Kidney capillary endothelial cell (primary cell): ENCODE data around the gene RPL39L.
A peak's percentile ranks its signal among the peaks of the same experiment; 100 is the strongest.
"Not testable (repeated sequence)": the region's sequence is repeated elsewhere in the genome, so short reads cannot be mapped to it uniquely, and the experiment has no call there.

Source experiments
- DNase-seq: peaks from one replicate; pipeline ENCODE4 v3.0.0-alpha.2; 2018; ENCODE audit warnings: low spot score

Gene RPL39L

DNA sequence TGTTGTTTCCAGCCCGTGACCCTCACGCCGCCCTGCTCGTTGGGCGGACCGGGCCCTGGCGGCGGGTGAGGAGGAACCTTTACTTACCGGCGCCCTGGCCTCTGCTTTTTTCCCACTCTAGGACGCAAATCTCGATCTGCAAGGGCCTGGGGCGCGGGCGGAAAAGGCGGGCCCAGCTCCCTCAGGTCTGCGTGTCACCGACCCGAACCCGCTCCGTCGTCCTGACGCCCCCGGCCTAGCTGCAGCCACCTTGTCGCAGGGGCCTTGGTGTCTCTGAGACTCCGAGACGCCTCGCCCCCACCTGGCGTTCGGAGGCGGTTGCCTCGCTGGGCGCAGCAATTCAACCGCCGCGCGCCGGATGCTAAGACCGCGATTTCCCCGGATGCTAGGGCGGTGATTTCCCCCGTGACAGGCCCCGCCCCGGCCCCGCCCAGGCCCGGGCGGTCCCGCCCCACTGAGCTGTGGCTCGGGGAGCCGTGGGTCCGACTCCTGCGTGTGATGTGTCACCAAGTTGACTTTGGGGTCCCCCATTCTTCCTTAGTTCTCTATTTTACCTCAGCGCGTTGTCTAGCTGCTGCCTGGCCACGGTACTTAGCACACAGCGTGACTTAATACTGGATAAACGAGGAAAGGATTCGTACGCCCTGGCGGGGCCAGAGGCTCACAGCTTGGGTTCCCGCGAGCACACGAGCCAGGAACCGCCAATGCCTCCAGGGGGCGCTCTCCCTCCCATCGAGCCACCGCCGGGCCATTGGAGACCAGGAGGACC lies at the start of gene RPL39L:
Gene RPL39L, minus strand, starts transcription at position 371 of the 769 bp plus-strand sequence. CDS start 18,196 bp downstream, outside the sequence.
- DNase-seq = peak; percentile 75

DNA sequence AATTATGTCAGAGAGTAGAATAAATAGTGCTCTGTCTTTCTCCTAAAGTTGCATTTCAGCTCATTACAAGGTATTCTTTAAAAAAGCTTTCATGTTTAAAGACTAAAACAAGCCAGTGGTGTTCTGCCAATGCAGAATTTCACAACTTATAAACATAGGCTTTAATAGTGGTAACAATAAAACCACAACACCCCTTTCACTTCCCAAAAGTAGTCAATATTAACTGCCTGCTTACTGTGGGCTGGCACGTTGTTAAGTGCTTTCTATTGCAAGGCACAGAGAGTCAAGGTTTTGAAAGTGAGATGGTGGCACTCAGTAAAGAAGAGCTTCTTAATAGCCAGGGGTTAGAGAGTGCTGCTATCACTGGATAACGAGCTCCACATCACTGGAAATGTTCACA lies 49.6 kb upstream of the RPL39L start:
- no peak for DNase-seq

DNA sequence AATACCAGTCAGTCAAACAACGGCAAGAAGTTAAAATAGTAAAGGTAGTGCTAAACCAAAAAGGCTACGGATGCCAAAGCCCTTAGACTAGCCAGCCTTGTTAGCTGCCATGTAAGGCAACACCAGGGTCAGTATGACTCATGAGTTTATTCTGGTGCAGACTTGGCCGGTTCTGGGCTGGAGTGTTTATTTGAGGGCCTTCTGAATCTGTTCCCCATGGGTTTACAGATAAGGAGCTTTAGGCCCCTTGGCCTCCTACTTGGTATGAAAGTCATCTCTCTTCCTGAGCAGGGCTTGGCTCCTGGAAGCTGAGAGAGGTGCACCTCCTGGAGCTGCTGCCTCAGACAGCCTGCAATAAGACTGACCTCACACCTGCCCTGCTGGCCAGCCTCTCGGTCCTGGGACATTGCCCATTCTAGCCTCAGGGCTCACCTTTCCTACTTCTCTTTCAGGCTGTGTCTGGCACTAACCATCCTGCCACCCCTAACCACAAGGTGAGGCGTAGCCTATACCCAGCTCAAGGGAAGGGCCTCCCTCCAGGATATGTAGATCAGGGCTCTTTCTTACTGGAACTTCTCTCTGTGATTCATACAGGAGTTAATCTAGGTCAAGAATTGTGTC lies 47.6 kb upstream of the RPL39L start:
- no peak for DNase-seq

DNA sequence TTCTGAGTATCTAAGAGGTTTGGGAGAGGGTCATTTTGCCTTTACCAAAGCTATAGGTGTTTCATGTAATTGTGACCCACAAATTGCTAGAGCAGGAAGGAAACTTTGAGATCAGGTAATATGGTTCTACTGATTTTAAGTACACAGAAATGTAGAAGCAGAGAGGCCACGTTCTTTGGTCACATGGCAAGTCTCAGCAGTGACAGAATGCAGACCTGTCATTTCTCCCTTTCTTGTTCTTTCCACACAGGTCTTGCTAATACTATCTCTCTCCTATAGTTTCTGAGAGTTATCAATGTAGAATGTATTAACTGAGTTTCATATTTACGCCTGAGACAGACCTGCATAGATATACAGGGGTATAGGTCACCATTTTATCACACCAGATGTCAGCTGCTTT lies 47.1 kb upstream of the RPL39L start:
- DNase-seq = no peak

GRCh38 chr3:187185759-187186158 lies 46.5 kb upstream of the RPL39L start:
- DNase-seq = no peak

GRCh38 chr3:187183903-187184302 lies 44.6 kb upstream of the RPL39L start:
- no peak for DNase-seq

GRCh38 chr3:187183210-187183862 lies 44.0 kb upstream of the RPL39L start:
- no peak for DNase-seq

GRCh38 chr3:187181454-187182170 lies 42.3 kb upstream of the RPL39L start:
- DNase-seq = no peak

GRCh38 chr3:187172929-187173328 lies 33.6 kb upstream of the RPL39L start:
- no peak for DNase-seq

DNA sequence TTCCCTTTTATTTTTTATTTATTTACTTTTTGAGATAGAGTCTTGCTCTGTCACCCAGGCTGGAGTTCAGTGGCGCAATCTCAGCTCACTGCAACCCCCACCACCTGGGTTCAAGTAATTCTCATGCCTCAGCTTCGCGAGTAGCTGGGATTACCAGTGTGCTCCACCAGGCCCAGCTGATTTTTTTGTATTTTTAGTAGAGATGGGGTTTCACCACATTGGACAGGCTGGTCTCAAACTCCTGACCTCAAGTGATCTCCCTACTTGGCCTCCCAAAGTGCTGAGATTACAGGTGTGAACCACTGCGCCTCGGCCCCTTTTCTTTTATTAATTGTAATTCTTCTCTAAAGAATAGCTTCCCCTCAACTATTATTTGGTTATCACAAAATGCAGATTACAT lies 31.6 kb upstream of the RPL39L start:
- not testable (repeated sequence) for DNase-seq

DNA sequence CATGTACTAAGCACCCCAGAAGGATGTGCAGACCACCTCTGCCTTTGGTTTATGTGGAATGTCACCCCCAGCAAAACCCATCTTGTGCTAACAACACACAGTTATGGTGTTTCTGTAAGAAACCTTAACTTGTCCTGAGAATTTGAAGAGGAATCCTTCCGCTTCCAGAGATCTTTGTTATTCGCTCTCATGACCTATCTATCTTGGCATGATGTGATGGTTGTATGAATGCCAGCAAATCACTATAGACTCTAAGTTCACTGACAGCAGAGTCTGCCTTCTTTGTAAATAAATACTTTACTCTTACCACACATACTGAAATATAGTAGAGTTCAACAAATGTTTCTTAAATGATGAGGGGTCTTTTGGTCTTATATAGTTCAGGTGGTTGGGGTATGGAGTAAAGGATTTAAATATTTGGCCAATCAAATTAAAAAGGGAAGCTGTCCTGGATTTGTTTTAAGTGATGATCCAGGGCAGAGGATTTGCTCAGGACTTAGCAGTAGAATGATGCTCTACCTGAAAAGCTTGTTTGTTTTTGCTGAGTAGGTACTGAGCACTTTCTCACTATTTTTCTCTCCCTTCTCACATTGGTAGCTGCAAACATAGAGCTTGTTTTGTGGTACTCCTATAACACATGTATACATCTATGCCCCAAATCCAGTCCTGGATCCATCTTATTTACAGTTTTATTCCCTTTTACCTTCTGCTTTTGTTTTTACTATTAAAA lies 30.1 kb upstream of the RPL39L start:
- no peak for DNase-seq

- no peak for DNase-seq
Observed at GRCh38 chr3:187167777-187168176, 28.5 kb upstream of the RPL39L start.

DNA sequence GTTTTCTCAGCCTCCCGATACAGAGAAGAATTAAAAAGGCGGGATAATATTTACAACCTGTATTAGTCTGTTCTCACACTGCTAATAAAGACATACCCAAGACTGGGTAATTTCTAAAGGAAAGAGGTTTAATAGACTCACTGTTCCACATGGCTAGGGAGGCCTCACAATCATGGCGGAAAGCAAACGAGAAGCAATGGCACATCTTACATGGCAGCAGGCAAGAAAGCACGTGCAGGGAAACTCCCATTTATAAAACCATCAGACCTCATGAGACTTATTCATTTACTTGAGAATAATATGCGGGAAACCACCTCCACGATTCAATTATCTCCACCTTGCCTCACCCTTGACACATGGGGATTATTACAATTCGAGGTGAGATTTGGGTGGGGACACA lies 27.5 kb upstream of the RPL39L start:
- DNase-seq = no peak

DNA sequence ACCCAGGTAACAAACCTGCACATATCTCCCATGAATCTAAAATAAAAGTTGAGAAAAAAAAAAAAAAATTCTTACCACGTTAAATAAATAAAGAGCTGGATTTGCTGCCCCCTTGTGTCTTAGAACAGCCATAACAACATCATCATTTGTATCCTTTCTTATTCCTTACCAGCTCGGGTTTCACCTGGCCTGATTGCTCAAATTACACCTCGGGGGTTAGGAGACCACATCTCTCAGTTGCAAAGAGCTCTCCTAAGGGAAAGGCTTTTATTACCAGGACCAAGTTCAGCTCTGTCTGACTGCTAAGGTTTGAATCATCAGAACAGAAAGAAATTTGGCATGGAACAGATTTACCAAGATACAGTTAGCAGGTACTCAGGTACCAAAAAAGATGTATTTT lies 25.8 kb upstream of the RPL39L start:
- peak; percentile 48 for DNase-seq

DNA sequence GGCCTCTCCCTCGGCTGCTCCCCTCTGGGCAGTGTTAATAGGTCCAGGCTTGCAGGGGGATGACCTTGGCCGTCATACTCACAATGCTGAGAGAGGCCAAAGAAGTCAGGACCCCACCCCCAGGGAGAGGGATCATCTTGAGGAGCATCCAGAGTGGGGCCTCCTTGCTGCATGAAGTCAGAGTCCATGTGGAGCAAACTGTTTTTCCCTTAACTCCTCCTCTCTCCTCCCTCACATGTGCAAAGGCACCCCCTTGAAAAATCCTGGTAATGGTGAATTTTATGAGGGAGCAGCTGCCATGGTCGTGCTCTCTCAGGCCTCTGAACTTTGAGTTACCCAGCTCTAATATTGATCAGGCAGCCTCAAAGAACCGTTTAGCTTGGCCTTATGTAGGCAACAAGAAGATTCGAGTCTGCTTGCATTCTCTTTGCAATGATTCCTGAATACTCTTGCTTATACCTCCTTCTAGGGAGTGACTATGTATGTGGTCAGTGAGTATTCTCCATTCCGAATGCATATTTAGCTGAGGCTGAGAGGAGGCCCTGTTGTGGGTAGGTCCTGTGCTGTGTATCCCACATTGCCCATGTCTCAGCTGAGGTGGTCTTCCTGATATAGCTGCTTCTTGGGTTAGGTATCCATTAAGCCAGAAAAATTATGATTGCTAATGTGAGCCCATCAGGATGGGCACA lies 23.1 kb upstream of the RPL39L start:
- no peak for DNase-seq

- no peak for DNase-seq
Observed at GRCh38 chr3:187161556-187161955, 22.3 kb upstream of the RPL39L start.

DNA sequence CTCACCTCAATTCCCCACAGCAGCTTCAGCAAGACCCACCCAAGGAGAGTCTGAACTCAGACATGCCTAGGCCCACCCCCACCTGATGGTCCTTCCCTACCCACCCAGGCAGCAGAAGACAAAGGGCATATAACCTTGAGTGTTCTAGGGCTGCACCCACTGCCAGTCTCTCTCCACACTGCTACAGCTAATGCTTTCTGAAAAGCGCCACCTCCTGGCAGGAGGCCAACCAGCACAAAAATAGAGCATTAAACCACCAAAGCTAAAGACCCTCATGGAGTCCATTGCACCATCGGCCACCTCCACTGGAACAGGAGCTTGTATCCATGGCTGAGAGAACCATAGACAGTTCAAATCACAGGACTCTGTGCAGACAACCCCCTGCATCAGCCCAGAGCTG lies 11.3 kb upstream of the RPL39L start:
- no peak for DNase-seq

- DNase-seq = no peak
Observed at GRCh38 chr3:187150186-187150585, 10.9 kb upstream of the RPL39L start.

- DNase-seq = no peak
Observed at GRCh38 chr3:187146389-187146788, 7.1 kb upstream of the RPL39L start.

DNA sequence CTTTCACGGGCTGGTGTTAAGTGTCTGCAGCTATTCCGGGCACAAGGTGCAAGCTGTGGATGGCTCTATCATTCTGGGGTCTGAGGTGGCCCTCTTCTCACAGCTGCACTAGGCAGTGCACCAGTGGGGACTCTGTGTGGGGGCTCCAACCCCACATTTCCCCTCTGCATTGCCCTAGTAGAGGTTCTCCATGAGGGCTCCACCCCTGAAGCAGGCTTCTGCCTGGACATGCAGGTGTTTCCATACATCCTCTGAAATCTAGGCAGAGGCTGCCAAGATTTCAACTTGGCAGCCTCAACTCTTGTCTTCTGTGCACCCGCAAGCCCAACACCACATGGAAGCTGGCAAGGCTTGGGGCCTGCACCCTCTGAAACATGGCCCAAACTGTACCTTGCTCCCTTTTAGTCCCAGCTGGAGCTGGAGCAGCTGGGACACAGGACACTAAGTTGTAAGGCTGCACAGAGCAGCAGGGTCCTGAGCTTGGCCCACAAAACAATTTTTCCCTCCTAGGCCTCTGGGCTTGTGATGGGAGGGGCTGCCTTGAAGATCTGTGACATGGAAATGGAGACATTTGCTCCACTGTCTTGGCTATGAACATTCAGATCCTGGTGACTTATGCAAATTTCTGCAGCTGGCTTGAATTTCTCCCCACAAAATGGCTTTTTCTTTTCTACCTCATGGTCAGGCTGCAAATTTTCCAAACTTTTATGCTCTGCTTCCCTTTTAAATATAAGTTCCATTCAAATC lies 6.0 kb upstream of the RPL39L start:
- DNase-seq = no peak

GRCh38 chr3:187139895-187140253 lies 578 bp upstream of the RPL39L start:
- no peak for DNase-seq
